ENCODE data around the gene ARFGEF2. TPM values are rescaled to one million over a fixed set of nuclear protein-coding genes. Genes with fewer than 3 reads are reported as not detected.

ARFGEF2 gene
- total RNA-seq, 2 donors from 2014 or later: 23.2 to 27.5 TPM

Other genes starting within 250 kb of the ARFGEF2 start
- 10 to 100 TPM; 16.9 to 22.0 TPM for gene PREX1, start 93.7 kb upstream of the ARFGEF2 start, total RNA-seq
- gene CSE1L, start 124.6 kb downstream of the ARFGEF2 start, total RNA-seq: 10 to 100 TPM; 37.2 to 50.4 TPM

Data from posterior vena cava (tissue), 2 donors.